Chondrocyte (in vitro differentiated cells): Measurements from ENCODE around the gene FOXF1. TPM values are rescaled to one million over a fixed set of nuclear protein-coding genes. Genes with fewer than 3 reads are reported as not detected.

ENCODE experiments used
- DNase-seq: peaks from one replicate; pipeline ENCODE4 v3.0.0; 2021; ENCODE audit warnings: mixed read lengths, low spot score
- H3K27ac Mint-ChIP-seq: one replicate; pipeline ENCODE4 v1.8.0; 2021; ENCODE audit warnings: mild to moderate bottlenecking, moderate library complexity, mixed read lengths; ENCODE audit not compliant: unreplicated experiment
- H3K27me3 Mint-ChIP-seq: 2 replicates; pipeline ENCODE4 v1.8.0; 2021; ENCODE audit warnings: low read depth, mixed read lengths
- H3K36me3 Mint-ChIP-seq: 2 replicates; pipeline ENCODE4 v1.8.0; 2021; ENCODE audit warnings: low read depth, mixed read lengths
- H3K4me1 Mint-ChIP-seq: 2 replicates; pipeline ENCODE4 v1.8.0; 2021; ENCODE audit warnings: low read depth, mild to moderate bottlenecking, mixed read lengths
- H3K4me3 Mint-ChIP-seq: one replicate; pipeline ENCODE4 v1.8.0; 2021; ENCODE audit warnings: mild to moderate bottlenecking, moderate library complexity, mixed read lengths; ENCODE audit not compliant: unreplicated experiment
- H3K9me3 Mint-ChIP-seq: 2 replicates; pipeline ENCODE4 v1.8.0; 2021; ENCODE audit warnings: low read depth, mixed read lengths
- total RNA-seq: library from RNA; stranded (reverse); gene quantifications from 3 replicates; pipeline ENCODE4 v1.2.1, GENCODE V29; 2021
- TF ChIP-seq, protein P1 (sequence below): fragments of 200-600 bp; sonication (generic); IDR thresholded peaks from 2 replicates; pipeline ENCODE4 v1.5.0; 2021; ENCODE audit warnings: antibody characterized with exemption, mild to moderate bottlenecking, moderate library complexity

FOXF1 gene
- total RNA-seq, 1 donor from 2014 or later: not detected

DNA sequence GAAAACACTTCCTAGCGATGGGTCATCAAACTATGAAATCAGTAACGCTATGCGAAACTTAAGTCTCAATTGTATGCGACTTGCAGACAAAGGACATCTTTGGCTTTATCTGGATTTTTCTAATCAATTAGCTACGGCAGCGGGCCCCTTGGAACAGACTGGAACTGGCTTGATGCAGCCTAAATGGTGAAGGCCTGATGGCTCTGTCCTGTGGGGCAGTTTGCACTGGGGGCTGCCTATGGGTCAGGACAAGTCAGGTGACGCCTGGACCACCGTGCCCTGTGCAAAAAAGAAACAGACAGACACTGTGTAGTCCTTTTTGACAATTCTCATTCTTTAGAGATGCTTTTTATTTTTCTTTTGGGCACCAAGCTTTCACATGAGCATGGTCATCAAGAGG lies 22.7 kb downstream of the FOXF1 start:
- DNase-seq: no peak
- TF ChIP-seq, protein P1, sequence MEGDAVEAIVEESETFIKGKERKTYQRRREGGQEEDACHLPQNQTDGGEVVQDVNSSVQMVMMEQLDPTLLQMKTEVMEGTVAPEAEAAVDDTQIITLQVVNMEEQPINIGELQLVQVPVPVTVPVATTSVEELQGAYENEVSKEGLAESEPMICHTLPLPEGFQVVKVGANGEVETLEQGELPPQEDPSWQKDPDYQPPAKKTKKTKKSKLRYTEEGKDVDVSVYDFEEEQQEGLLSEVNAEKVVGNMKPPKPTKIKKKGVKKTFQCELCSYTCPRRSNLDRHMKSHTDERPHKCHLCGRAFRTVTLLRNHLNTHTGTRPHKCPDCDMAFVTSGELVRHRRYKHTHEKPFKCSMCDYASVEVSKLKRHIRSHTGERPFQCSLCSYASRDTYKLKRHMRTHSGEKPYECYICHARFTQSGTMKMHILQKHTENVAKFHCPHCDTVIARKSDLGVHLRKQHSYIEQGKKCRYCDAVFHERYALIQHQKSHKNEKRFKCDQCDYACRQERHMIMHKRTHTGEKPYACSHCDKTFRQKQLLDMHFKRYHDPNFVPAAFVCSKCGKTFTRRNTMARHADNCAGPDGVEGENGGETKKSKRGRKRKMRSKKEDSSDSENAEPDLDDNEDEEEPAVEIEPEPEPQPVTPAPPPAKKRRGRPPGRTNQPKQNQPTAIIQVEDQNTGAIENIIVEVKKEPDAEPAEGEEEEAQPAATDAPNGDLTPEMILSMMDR: no peak
- Mint-ChIP-seq H3K9me3 (no peaks in the 10 kb centered on the region), H3K4me1 (no peaks in the 10 kb centered on the region), H3K27ac (no peak overlapping the region), H3K4me3 (no peak overlapping the region), H3K27me3 (peaks cover 4% of the 10 kb centered on the region), H3K36me3 (no peaks in the 10 kb centered on the region)

DNA sequence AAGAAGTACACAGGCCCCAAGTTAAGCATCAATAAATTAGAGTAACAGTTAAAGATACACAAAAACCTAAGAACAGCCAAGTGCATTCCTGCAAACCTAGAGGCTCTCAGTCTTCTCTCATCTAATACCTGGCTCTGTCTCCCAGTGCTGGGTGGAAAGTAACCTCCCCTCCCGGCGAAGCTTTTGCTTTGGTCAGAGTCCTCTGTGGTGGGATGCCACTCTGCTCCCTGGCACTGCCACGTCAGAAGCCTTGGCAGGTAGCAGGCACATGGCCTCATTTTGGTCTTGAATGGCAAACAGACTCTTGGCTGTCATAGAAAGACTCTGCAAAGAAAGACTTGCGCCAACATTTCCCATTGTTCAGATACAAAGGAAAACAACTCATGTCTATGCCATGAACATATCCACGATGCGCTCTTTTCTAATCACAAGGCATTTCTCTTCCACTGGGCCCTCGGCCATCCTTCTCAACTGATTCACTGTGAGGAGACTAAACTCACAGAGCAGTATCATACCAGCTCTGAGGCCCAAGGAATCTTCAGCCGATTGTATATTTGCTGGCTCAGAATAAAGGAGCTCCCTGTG lies 23.5 kb downstream of the FOXF1 start:
- TF ChIP-seq, protein P1: no peak
- Mint-ChIP-seq H3K27ac (peak overlapping the region; percentile 63), H3K27me3 (peaks cover 6% of the 10 kb centered on the region), H3K36me3 (peaks cover 2% of the 10 kb centered on the region), H3K4me1 (no peaks in the 10 kb centered on the region), H3K4me3 (no peak overlapping the region), H3K9me3 (no peaks in the 10 kb centered on the region)
- no peak for DNase-seq

DNA sequence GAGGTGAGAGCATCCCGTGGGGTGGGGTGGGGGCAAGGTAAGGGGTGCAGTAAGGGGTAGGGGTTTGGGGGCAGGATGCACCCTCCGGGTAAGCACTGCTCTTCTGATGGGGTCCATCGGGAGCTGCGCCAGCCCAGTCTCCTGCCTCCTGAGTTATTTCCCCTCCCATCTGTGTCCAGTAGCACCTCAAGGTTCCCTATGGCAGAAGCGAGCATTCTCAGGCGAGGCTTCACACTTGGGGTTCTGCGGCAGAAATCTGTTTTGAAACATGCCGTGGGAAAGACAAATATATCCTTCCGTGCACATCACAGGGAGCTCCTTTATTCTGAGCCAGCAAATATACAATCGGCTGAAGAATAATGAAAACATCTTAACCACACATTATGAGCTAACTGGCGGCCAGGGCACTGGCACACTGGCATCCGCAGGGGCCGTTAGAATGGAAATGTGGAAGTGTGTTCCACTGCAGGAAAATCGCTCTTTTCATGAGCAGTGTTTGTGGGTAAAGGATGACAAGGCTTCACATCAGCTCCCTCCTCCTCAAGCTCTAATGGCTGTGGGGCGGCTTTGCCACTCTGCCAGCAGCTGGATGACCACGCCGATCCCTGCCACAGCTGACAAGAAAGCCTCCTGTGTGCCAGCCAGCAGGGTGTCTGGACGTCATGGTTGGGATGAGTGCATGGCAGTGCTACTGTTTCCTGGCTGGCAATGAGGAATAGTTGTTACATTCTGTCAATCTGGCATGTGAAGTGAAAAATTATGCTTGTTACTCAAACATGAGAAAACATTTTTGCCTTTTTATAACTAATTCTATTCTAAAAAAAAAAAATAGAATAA lies 24.7 kb downstream of the FOXF1 start:
- Mint-ChIP-seq H3K4me3 (no peak overlapping the region), H3K4me1 (no peaks in the 10 kb centered on the region), H3K27ac (no peak overlapping the region), H3K9me3 (no peaks in the 10 kb centered on the region), H3K27me3 (peaks cover 1% of the 10 kb centered on the region), H3K36me3 (peaks cover 2% of the 10 kb centered on the region)
- TF ChIP-seq, protein P1: no peak
- no peak for DNase-seq

DNA sequence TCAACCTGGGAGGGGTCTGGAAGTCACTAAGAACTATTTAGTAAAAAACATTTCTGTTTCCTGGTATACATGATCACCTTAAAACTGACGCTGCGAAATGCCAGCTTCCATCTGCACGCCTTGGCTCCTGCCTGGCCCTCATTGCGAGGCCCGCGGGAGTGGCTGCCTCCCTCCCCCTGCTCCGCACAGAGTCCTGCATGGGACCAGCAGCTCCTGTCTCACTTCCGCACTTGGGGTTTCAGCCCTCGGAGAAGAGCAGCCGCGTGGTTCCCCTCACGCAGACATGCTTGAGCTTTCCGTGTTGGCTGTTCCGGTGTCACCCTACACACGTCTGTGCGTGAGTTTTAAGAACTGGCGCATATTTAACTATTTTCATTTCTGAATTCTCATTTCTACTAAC lies 26.3 kb downstream of the FOXF1 start:
- Mint-ChIP-seq H3K4me1 (no peaks in the 10 kb centered on the region), H3K4me3 (no peak overlapping the region), H3K9me3 (no peaks in the 10 kb centered on the region), H3K27ac (no peak overlapping the region), H3K36me3 (peaks cover 6% of the 10 kb centered on the region), H3K27me3 (peaks cover 1% of the 10 kb centered on the region)
- no peak for DNase-seq
- TF ChIP-seq, protein P1: no peak

DNA sequence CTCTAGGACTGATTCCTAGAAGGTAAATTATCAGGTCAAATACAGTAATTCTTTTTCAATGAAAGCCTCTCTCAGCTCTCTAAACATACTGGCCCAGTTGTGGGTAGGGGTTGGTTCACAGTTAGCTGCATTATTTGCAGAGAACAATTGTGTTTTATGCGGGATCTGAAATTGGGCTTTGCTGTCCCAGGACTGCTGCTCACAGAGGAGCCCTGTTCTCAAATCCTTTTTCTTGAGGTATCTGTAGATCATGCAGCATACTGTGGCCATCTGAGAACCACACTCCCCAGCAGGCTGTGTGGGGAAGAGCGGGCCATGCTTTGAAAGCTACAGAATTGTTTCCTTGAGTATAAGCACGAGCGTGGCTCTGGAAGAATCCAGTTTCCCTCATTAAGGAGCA lies 27.2 kb downstream of the FOXF1 start:
- Mint-ChIP-seq H3K9me3 (no peaks in the 10 kb centered on the region), H3K4me1 (no peaks in the 10 kb centered on the region), H3K27me3 (peaks cover 1% of the 10 kb centered on the region), H3K4me3 (no peak overlapping the region), H3K36me3 (peaks cover 6% of the 10 kb centered on the region), H3K27ac (no peak overlapping the region)
- DNase-seq: no peak
- TF ChIP-seq, protein P1: no peak
